22Rv1 (cell line): ENCODE measurements around the gene PCDHB10.
"Not testable (repeated sequence)": the region's sequence is repeated elsewhere in the genome, so short reads cannot be mapped to it uniquely, and the experiment has no call there.

Experiments used
- CTCF ChIP-seq: fragments of 450-650 bp; IDR thresholded peaks from 2 replicates; pipeline ENCODE4 v1.5.1; 2017; ENCODE audit warnings: mild to moderate bottlenecking
- ZFX ChIP-seq: fragments of 450-650 bp; IDR thresholded peaks from 2 replicates; pipeline ENCODE4 v1.6.1; 2017; ENCODE audit warnings: antibody characterized with exemption, borderline replicate concordance

DNA sequence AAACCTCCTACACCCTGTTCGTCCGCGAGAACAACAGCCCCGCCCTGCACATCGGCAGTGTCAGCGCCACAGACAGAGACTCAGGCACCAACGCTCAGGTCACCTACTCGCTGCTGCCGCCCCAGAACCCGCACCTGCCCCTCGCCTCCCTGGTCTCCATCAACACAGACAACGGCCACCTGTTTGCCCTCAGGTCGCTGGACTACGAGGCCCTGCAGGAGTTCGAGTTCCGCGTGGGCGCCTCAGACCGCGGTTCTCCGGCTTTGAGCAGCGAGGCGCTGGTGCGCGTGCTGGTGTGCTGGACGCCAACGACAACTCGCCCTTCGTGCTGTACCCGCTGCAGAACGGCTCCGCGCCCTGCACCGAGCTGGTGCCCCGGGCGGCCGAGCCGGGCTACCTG, 34.8 kb upstream of the PCDHB10 start:
- not testable (repeated sequence) for TF ChIP-seq CTCF, ZFX
